WTC11 (cell line): ENCODE measurements around the gene LOC101059915.

ENCODE experiments used
- AFF4 ChIP-seq: sonication (generic); formaldehyde crosslinking; IDR thresholded peaks from 2 replicates; pipeline ENCODE4 v1.8.1; 2023; ENCODE audit warnings: mild to moderate bottlenecking, missing genetic modification reagents, borderline replicate concordance
- ATF3 ChIP-seq: sonication (generic); formaldehyde crosslinking; conservative IDR thresholded peaks from 2 replicates; pipeline ENCODE4 v1.8.1; 2022; ENCODE audit warnings: mild to moderate bottlenecking, missing genetic modification reagents
- CTCF ChIP-seq: fragments of 200-600 bp; IDR thresholded peaks from 2 replicates; pipeline ENCODE4 v1.8.0; 2022; ENCODE audit warnings: antibody characterized with exemption
- E2F4 ChIP-seq: sonication (generic); formaldehyde crosslinking; IDR thresholded peaks from 2 replicates; pipeline ENCODE4 v1.8.1; 2022; ENCODE audit warnings: low read depth, mild to moderate bottlenecking, moderate library complexity, missing genetic modification reagents, borderline replicate concordance
- ETV6 ChIP-seq: sonication (generic); formaldehyde crosslinking; IDR thresholded peaks from 2 replicates; pipeline ENCODE4 v1.8.1; 2022; ENCODE audit warnings: mild to moderate bottlenecking, missing genetic modification reagents
- FOXJ3 ChIP-seq: sonication (generic); formaldehyde crosslinking; IDR thresholded peaks from 2 replicates; pipeline ENCODE4 v1.9.0; 2021; ENCODE audit warnings: missing genetic modification reagents, mild to moderate bottlenecking, borderline replicate concordance
- GABPB1 ChIP-seq: sonication (generic); formaldehyde crosslinking; IDR thresholded peaks from 2 replicates; pipeline ENCODE4 v1.8.1; 2023; ENCODE audit warnings: mild to moderate bottlenecking, missing genetic modification reagents
- IRF2 ChIP-seq: sonication (generic); formaldehyde crosslinking; IDR thresholded peaks from 2 replicates; pipeline ENCODE4 v1.8.0; 2022; ENCODE audit warnings: low read depth, missing genetic modification reagents, borderline replicate concordance
- MLX ChIP-seq: sonication (generic); formaldehyde crosslinking; IDR thresholded peaks from 2 replicates; pipeline ENCODE4 v1.8.1; 2023; ENCODE audit warnings: mild to moderate bottlenecking, missing genetic modification reagents, moderate library complexity
- NFYB ChIP-seq: sonication (generic); formaldehyde crosslinking; conservative IDR thresholded peaks from 2 replicates; pipeline ENCODE4 v1.8.0; 2022; ENCODE audit warnings: low read depth, missing genetic modification reagents
- TCF7 ChIP-seq: sonication (generic); formaldehyde crosslinking; IDR thresholded peaks from 2 replicates; pipeline ENCODE4 v1.8.0; 2022; ENCODE audit warnings: mild to moderate bottlenecking, low read depth, missing genetic modification reagents, moderate library complexity
- USF2 ChIP-seq: sonication (generic); formaldehyde crosslinking; IDR thresholded peaks from 2 replicates; pipeline ENCODE4 v1.8.1; 2023; ENCODE audit warnings: mild to moderate bottlenecking, missing genetic modification reagents, moderate library complexity
- ZNF512 ChIP-seq: sonication (generic); formaldehyde crosslinking; IDR thresholded peaks from 2 replicates; pipeline ENCODE4 v1.8.1; 2022; ENCODE audit warnings: missing genetic modification reagents, borderline replicate concordance

- TF ChIP-seq CTCF (no peak), USF2 (CRISPR knock-in tag) (no peak), ZNF512 (CRISPR knock-in tag) (no peak), NFYB (CRISPR knock-in tag) (no peak), ATF3 (CRISPR knock-in tag) (no peak), AFF4 (CRISPR knock-in tag) (no peak), MLX (CRISPR knock-in tag) (no peak), TCF7 (CRISPR knock-in tag) (no peak), E2F4 (CRISPR knock-in tag) (no peak), FOXJ3 (CRISPR knock-in tag) (no peak), ETV6 (CRISPR knock-in tag) (no peak), IRF2 (CRISPR knock-in tag) (no peak), GABPB1 (CRISPR knock-in tag) (no peak)
Observed at GRCh38 chrX:71650333-71650969, 16.9 kb upstream of the LOC101059915 start.
